ENCODE data around the gene SSX5.
"Not testable (repeated sequence)": the region's sequence is repeated elsewhere in the genome, so short reads cannot be mapped to it uniquely, and the experiment has no call there.

GRCh38 chrX:48141810-48142508 lies 54.6 kb downstream of the SSX5 start:
- TF ChIP-seq CTCF (IDR thresholded peaks at IDR 0.05); POLR2AphosphoS5 (IDR thresholded peaks at IDR 0.05); POLR2A (IDR thresholded peaks at IDR 0.05; ENCODE audit: low read depth); EP300 (IDR thresholded peaks at IDR 0.05): not testable (repeated sequence)

Measured in esophagus muscularis mucosa (tissue), 4 donors.